GM19025 (cell line): ENCODE data around the gene CCDC24.

Experiments used
- ATAC-seq: cut with Tn5 transposase; IDR thresholded peaks from one replicate; pipeline ENCODE4 v1.9.1; 2021; ENCODE audit warnings: mild to moderate bottlenecking, low read depth, moderate library complexity; ENCODE audit not compliant: unreplicated experiment

Gene CCDC24

GRCh38 chr1:43991476-43992231 lies at the start of gene CCDC24:
Gene CCDC24 (plus strand): TSS chr1:43991599. CDS start chr1:43991879, 280 bp downstream.
- ATAC-seq, result peak; percentile 86

DNA sequence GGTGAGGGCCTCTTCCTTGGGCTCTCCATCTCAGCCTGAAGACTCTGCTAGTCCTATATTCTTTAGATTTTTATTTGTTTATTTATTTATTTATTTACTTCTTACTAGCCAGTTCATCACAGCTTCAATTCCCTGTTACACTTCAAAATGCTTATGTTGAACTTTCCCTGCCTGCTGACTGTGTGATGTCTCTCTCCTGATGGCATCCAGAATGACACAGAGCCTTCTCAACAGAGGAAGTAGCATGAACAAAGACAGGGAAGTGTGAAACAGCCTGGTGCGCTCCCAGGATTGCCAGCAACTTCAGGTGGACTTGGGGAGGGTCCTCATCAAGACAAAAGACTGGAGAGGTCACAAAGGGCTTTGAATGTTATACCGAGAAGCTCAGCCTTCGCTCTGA lies 49.0 kb upstream of the CCDC24 start:
- ATAC-seq, result no peak

DNA sequence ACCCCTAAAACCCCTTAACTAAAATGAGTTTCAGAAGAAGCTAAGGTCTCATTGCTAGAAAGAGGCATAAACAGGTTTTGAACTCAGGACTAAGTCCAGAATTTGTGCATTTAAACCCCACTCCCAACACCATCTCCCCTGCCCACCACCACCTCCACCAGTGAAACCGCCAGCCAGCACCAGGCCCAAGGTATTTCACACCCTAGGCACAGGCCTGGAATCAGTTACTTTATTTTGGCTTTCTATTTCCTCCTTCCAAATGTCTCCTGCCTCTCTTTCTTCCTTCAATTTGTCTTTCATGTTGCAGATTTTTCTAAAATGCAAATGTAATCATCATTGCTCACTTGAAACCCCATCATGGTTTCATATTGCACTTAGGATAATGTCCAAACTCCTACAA lies 46.5 kb upstream of the CCDC24 start:
- ATAC-seq, result no peak

- no peak for ATAC-seq
Measured at GRCh38 chr1:43945674-43946235, 45.6 kb upstream of the CCDC24 start.

GRCh38 chr1:43946236-43947060 lies 45.0 kb upstream of the CCDC24 start, which contains the start of gene IPO13:
Gene IPO13 (plus strand): TSS chr1:43946950. CDS start chr1:43947601, 651 bp downstream.
- ATAC-seq, result peak; percentile 94

DNA sequence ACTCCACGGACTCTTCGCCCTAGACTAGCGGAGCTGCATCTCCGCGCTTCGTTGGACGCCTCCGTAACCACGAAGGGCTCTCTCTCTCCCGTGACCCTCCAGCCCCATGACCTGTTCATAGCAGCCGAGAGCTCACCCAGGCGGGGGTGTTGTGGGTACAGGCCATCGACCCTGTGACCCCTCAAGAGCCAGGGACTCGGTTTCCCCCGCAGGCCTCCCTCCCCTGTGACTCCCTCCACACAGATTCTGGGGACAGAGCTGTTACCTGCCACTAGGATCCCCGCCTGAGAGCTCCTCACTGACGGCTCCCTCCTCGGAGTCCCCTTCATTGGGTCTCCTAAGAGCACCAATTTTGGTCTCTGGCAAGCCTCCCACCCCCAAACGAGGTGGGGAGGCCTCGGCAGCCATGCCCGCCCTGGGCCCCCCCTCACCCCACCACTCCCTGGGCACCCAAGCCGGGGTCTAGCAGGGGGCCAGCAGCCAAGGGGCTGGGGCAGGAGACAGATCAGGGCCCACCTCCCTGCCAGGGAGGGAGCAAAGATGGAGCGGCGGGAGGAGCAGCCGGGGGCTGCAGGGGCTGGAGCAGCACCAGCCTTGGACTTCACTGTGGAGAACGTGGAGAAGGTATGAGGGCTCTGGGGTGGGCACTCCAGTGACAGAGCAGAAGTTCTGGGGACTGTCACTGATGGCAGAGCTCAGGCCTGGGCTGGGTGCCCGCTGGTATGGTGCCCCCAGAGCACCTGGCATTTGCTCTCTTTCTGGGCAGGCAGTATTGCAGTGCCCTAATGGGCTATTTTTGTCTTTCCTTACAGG lies 44.1 kb upstream of the CCDC24 start:
- ATAC-seq, result no peak

DNA sequence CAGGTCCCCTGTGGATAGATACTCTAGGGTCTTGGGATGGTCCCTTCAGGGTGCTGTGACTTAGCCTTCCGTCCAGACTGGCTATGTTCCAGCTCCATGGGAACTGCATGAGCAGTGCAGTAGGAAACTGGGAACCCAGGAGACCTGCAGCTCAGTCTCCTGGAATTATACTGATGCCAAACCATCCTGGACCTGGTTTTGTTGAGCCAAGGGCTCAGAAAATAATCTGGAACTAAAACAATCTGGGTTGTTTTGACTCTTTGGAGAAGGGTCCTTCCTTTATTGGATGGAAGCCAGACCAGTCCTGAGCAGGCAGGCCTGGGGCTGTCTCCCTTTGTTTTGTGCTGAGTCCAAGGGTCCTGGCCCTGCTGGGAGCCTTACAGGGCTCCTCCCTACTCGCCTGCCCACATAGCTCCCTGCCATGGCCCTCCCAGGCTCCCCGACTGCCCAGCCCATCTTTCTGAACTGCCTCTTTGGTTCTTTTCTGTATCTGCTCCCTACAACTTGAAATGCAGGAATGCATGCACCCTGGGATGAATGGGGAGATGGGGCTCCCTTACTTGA lies 43.4 kb upstream of the CCDC24 start:
- ATAC-seq, result no peak

GRCh38 chr1:43949678-43950077 lies 41.7 kb upstream of the CCDC24 start:
- ATAC-seq, result no peak

GRCh38 chr1:43951021-43951985 lies 40.1 kb upstream of the CCDC24 start:
- ATAC-seq, result no peak

DNA sequence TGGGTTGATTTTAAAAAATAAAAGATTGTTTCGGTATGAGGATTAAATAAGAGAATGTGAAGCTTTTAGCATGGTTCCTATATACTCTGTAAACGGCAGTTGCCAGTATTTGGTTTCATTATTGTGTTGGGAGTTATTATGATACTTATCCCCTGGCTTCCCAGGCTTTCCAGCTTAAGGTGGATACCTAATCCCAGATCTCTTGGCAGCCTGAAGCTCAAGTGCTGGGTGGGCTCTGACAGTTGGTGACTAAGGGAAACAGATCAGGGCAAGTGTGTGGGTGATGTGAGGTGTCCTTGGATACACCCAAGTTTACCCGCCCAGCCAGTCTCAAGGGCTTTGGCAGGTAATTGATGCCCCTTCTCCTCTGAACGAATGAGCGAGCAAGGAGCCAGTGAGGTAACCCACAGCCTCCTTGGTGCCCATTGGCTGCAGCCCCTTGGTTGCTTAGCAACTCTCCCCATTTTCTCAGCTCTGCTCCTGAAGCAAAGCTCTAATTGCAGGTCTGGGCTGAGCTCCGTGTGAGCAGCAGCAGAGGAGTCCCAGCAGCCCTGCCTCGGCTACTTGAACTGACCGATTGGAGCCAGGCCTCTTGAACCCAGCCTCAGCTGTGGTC lies 38.6 kb upstream of the CCDC24 start:
- no peak for ATAC-seq

- no peak for ATAC-seq
Measured at GRCh38 chr1:43953361-43953760, 38.0 kb upstream of the CCDC24 start.

- no peak for ATAC-seq
Measured at GRCh38 chr1:43954036-43954435, 37.4 kb upstream of the CCDC24 start.

GRCh38 chr1:43956234-43956633 lies 35.2 kb upstream of the CCDC24 start:
- ATAC-seq, result no peak

- no peak for ATAC-seq
Measured at GRCh38 chr1:43957407-43958040, 33.9 kb upstream of the CCDC24 start.

DNA sequence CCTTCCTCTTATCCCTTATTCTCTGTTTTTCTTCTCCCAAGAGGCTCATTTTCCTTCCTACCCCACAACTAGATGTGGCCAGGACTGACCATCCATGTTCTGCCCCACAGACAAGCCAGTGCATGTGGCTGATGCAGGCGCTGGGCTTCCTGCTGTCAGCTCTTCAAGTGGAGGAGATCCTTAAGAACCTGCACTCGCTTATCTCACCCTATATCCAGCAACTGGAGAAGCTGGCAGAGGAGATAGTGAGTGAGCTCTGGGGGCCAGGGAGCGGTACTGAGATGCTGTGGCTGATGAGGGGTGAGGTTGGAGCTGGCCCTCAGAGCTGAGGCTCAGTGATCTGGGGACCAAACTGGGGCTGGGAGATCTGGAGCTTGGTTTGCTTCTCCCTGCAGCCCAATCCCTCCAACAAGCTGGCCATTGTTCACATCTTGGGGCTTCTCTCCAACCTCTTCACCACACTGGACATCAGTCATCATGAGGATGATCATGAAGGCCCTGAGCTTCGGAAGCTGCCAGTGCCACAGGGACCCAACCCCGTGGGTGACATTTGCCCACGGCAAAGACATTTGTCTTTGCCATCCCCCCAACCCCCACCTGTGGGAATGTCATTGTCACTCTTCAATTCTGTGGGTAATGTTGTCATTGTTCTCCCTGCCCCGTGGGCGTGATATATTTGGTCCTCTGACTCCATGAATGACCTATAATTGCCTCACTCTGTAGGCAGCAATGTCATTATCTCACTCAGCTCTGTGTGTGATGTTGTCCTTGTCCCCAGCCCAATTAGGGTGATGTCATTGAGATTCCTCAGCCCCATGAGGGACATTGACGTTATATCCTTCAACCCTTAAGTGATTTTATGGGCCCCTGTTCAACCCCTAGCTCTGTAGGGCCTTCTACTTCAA lies 32.8 kb upstream of the CCDC24 start:
- no peak for ATAC-seq

- ATAC-seq, result no peak
Measured at GRCh38 chr1:43960798-43961197, 30.6 kb upstream of the CCDC24 start.

- ATAC-seq, result no peak
Measured at GRCh38 chr1:43961692-43962091, 29.7 kb upstream of the CCDC24 start.
